ENCODE data around the gene FBRS. TPM values are rescaled to one million over a fixed set of nuclear protein-coding genes. Genes with fewer than 3 reads are reported as not detected.
"Not testable (repeated sequence)": the region's sequence is repeated elsewhere in the genome, so short reads cannot be mapped to it uniquely, and the experiment has no call there.

FBRS gene
- total and polyA plus RNA-seq, 8 donors, result 52.1 to 80.8 (median 62.7) TPM

GRCh38 chr16:30633526-30633925, 24.7 kb upstream of the FBRS start:
- Histone ChIP-seq H3K9me3 (no peaks in the 10 kb centered on the region), H3K4me3 (peak overlapping the region; percentile 59 to 67), H3K36me3 (no peaks in the 10 kb centered on the region), H3K27me3 (no peaks in the 10 kb centered on the region), H3K27ac (peak overlapping the region; percentile 92 to 93), H3K4me1 (peaks cover 0 to 14% of the 10 kb centered on the region in 2 donors)
- ATAC-seq (no peak), DNase-seq (no peak)
- no peak for TF ChIP-seq CTCF (IDR thresholded peaks at IDR 0.05)
- intact Hi-C loops (cut with DNase I), result no loop called here

GRCh38 chr16:30636599-30636998, 21.6 kb upstream of the FBRS start:
- Histone ChIP-seq H3K27me3 (no peaks in the 10 kb centered on the region), H3K27ac (no peak overlapping the region), H3K36me3 (no peaks in the 10 kb centered on the region), H3K4me3 (no peak overlapping the region), H3K4me1 (peaks cover 0 to 13% of the 10 kb centered on the region in 2 donors), H3K9me3 (no peaks in the 10 kb centered on the region)
- ATAC-seq, result no peak
- intact Hi-C loops (cut with DNase I), result no loop called here
- no peak for TF ChIP-seq CTCF (IDR thresholded peaks at IDR 0.05)
- no peak for DNase-seq

- intact Hi-C loops (cut with DNase I); H3K9me3 ChIP-seq; ATAC-seq; H3K4me3 ChIP-seq; H3K36me3 ChIP-seq; DNase-seq; H3K27me3 ChIP-seq; H3K27ac ChIP-seq: not testable (repeated sequence)
- H3K4me1 ChIP-seq, result peaks cover 0 to 13% of the 10 kb centered on the region in 2 donors
Observed at GRCh38 chr16:30637139-30637538, 21.1 kb upstream of the FBRS start.

- H3K27me3 ChIP-seq, result no peaks in the 10 kb centered on the region
- peak in 1 of 2 donors; percentile 12 for TF ChIP-seq CTCF (IDR thresholded peaks at IDR 0.05)
- peaks cover 0 to 13% of the 10 kb centered on the region in 2 donors for H3K4me1 ChIP-seq
- no peak for DNase-seq
- ATAC-seq, result no peak
- no peaks in the 10 kb centered on the region for H3K36me3 ChIP-seq
- no peak overlapping the region for H3K4me3 ChIP-seq
- H3K9me3 ChIP-seq, result no peaks in the 10 kb centered on the region
- intact Hi-C loops (cut with DNase I), result no loop called here
- no peak overlapping the region for H3K27ac ChIP-seq
Observed at GRCh38 chr16:30637944-30638343, 20.3 kb upstream of the FBRS start.

GRCh38 chr16:30641378-30641982, 16.8 kb upstream of the FBRS start:
- H3K27ac ChIP-seq, result no peak overlapping the region
- intact Hi-C loops (cut with DNase I), result no loop called here
- no peaks in the 10 kb centered on the region for H3K9me3 ChIP-seq
- H3K36me3 ChIP-seq, result no peaks in the 10 kb centered on the region
- no peak for ATAC-seq
- no peak for DNase-seq
- H3K4me1 ChIP-seq, result no peaks in the 10 kb centered on the region
- H3K4me3 ChIP-seq, result no peak overlapping the region
- no peaks in the 10 kb centered on the region for H3K27me3 ChIP-seq
- no peak for TF ChIP-seq CTCF (IDR thresholded peaks at IDR 0.05)

GRCh38 chr16:30644334-30644830, 13.8 kb upstream of the FBRS start:
- Histone ChIP-seq H3K27ac (no peak overlapping the region), H3K36me3 (no peaks in the 10 kb centered on the region), H3K4me3 (no peak overlapping the region), H3K4me1 (no peaks in the 10 kb centered on the region), H3K27me3 (no peaks in the 10 kb centered on the region), H3K9me3 (no peaks in the 10 kb centered on the region)
- intact Hi-C loops (cut with DNase I), result no loop called here
- DNase-seq (no peak), ATAC-seq (no peak)
- TF ChIP-seq CTCF (IDR thresholded peaks at IDR 0.05), result no peak

All from left lung (tissue), 10 donors.